C4-2B (cell line): ENCODE results near the gene WIZ.

Experiments
- H3K27ac ChIP-seq: fragments of 450-650 bp; 2 replicates; pipeline ENCODE4 v1.5.1; 2017
- CTCF ChIP-seq: fragments of 450-650 bp; conservative IDR thresholded peaks from 2 replicates; pipeline ENCODE4 v1.5.1; 2017; ENCODE audit warnings: mild to moderate bottlenecking
- ZFX ChIP-seq: fragments of 450-650 bp; IDR thresholded peaks from 2 replicates; pipeline ENCODE4 v1.6.1; 2017

Gene WIZ

GRCh38 chr19:15469513-15470297, 19.9 kb upstream of the WIZ start:
- peak overlapping the region; percentile 82 for H3K27ac ChIP-seq
- TF ChIP-seq ZFX = no peak
- no peak for TF ChIP-seq CTCF

- TF ChIP-seq ZFX (no peak), CTCF (no peak)
- peak overlapping the region; percentile 82 for H3K27ac ChIP-seq
These were observed 19.1 kb upstream of the WIZ start for GRCh38 chr19:15468675-15469512.

- no peak for TF ChIP-seq CTCF
- TF ChIP-seq ZFX = no peak
- H3K27ac ChIP-seq = peak overlapping the region; percentile 82
These were observed 18.0 kb upstream of the WIZ start for GRCh38 chr19:15467734-15468214.

GRCh38 chr19:15466851-15467733, 17.3 kb upstream of the WIZ start:
- TF ChIP-seq CTCF (no peak), ZFX (no peak)

GRCh38 chr19:15464394-15465385, 14.9 kb upstream of the WIZ start, which contains the start of gene RASAL3:
RASAL3 (minus strand) TSS chr19:15464544; CDS start chr19:15464358, 186 bp downstream.
- no peak for TF ChIP-seq CTCF
- no peak for TF ChIP-seq ZFX
- 0 out of 2 replicates have a peak within 1 kb of the TSS, but pooled peaks have one; percentile 6 for H3K27ac ChIP-seq

More at GRCh38 chr19:15466851-15467733, 17.3 kb upstream of the WIZ start:
- H3K27ac ChIP-seq = peak overlapping the region; percentile 82

- 0 out of 2 replicates have a peak overlapping the region, but pooled peaks have one; percentile 6 for H3K27ac ChIP-seq
- no peak for TF ChIP-seq ZFX
- TF ChIP-seq CTCF = no peak
These were observed 14.2 kb upstream of the WIZ start for GRCh38 chr19:15463861-15464371.
